ENCODE measurements around the gene STAT5B.
"Not testable (repeated sequence)": the region's sequence is repeated elsewhere in the genome, so short reads cannot be mapped to it uniquely, and the experiment has no call there.

GRCh38 chr17:42219280-42219679 is 56.9 kb downstream of the STAT5B start:
- not testable (repeated sequence) for TF ChIP-seq POLR2A, CTCF (IDR thresholded peaks at IDR 0.05)
